Measurements from ENCODE around the gene LTBP3. TPM values are rescaled to one million over a fixed set of nuclear protein-coding genes. Genes with fewer than 3 reads are reported as not detected.

The LTBP3 gene
- total RNA-seq, 1 experiment from 2014 or later = 248 TPM

- H4K20me1 ChIP-seq (ENCODE audit: insufficient read depth) = no peaks in the 10 kb centered on the region
- TF ChIP-seq JUND (IDR thresholded peaks at IDR 0.05) (no peak), SIN3A (IDR thresholded peaks at IDR 0.05; ENCODE audit: low read depth) (no peak), REST (IDR thresholded peaks at IDR 0.05; ENCODE audit: low read depth) (no peak), EZH2phosphoT487 (IDR thresholded peaks at IDR 0.05; ENCODE audit: borderline replicate concordance) (no peak), POLR2AphosphoS5 (IDR thresholded peaks at IDR 0.05; ENCODE audit: low read depth, low read length) (no peak), POLR2A (IDR thresholded peaks at IDR 0.05; ENCODE audit: borderline replicate concordance, extremely low read depth, insufficient read depth, insufficient read length) (no peak), RAD21 (IDR thresholded peaks at IDR 0.05; ENCODE audit: low read depth) (no peak), ELF1 (IDR thresholded peaks at IDR 0.05; ENCODE audit: borderline replicate concordance, low read depth) (no peak), EGR1 (IDR thresholded peaks at IDR 0.05; ENCODE audit: low read depth) (no peak), CBX3 (IDR thresholded peaks at IDR 0.05; ENCODE audit: low read depth) (no peak)
- TF ChIP-seq, protein P1, sequence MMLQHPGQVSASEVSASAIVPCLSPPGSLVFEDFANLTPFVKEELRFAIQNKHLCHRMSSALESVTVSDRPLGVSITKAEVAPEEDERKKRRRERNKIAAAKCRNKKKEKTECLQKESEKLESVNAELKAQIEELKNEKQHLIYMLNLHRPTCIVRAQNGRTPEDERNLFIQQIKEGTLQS (IDR thresholded peaks at IDR 0.05) = no peak
- TF ChIP-seq, protein P2, sequence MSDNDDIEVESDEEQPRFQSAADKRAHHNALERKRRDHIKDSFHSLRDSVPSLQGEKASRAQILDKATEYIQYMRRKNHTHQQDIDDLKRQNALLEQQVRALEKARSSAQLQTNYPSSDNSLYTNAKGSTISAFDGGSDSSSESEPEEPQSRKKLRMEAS (IDR thresholded peaks at IDR 0.05) = no peak
- no peak overlapping the region for H2AFZ ChIP-seq (ENCODE audit: low read depth, low read length, poor library complexity, severe bottlenecking)
- ChIA-PET CTCF (interaction anchor here (0.6 to 4.6 kb wide), 8 partner anchors 13 to 76 kb away, joined by 3 to 89 read pairs (median 10); partner anchors contain the start of genes EHBP1L1, FAM89B, PCNX3 and SCYL1), POLR2A (interaction anchor here (1.2 to 2.8 kb wide), 8 partner anchors 14 to 63 kb away, joined by 3 to 16 read pairs (median 8); partner anchors contain the start of genes FAM89B, LTBP3, SCYL1 and ZNRD2), RAD21 (ENCODE audit: low non-redundant PET in 1 of 2, low total read pairs in 2 of 2, uncharacterized antibody in 2 of 2, unreplicated experiment in 2 of 2) (interaction anchor here (0.6 to 3.3 kb wide), 6 partner anchors 13 to 124 kb away, joined by 3 to 32 read pairs (median 4); partner anchors contain the start of genes FAM89B (in 2 of the 2) and ZNRD2 (in 1 of the 2))
- no peaks in the 10 kb centered on the region for H3K9me3 ChIP-seq (ENCODE audit: control insufficient read depth in 1 of 2, insufficient read depth in 1 of 2, low read depth in 1 of 2, low read length in 2 of 2)
- peaks cover 13 to 39% of the 10 kb centered on the region in 2 experiments; a peak in 3 of 4 replicates for H3K4me1 ChIP-seq (ENCODE audit: control insufficient read depth in 1 of 2, insufficient read depth in 2 of 2, low read length in 2 of 2)
- peaks cover 3 to 4% of the 10 kb centered on the region in 2 experiments; a peak in 3 of 4 replicates for H3K36me3 ChIP-seq (ENCODE audit: control insufficient read depth in 1 of 2, insufficient read depth in 2 of 2, low read length in 2 of 2)
- peak overlapping the region; percentile 94 for H3K4me2 ChIP-seq (ENCODE audit: low read length)
- intact Hi-C loops (cut with micrococcal nuclease) = no loop called here
- peak overlapping the region; percentile 68 to 85 for H3K4me3 ChIP-seq (replicated peaks in 1 of 2; ENCODE audit: low read depth in 1 of 2, low read length in 2 of 2)
- BruUV-seq (replicated peaks) = no TSS peak
- peak overlapping the region; percentile 82 for H3K9ac ChIP-seq (ENCODE audit: low read length)
- peaks cover 24% of the 10 kb centered on the region for H3K79me2 ChIP-seq (ENCODE audit: insufficient read depth, low read length)
- H3K27ac ChIP-seq (ENCODE audit: low read depth, low read length) = peak overlapping the region; percentile 100
- ATAC-seq (peak; percentile 10), DNase-seq (ENCODE audit: low read depth, low spot score) (no peak)
- H3K9me2 ChIP-seq (ENCODE audit: insufficient read depth) = no peaks in the 10 kb centered on the region
- no peaks in the 10 kb centered on the region for H3K27me3 ChIP-seq (ENCODE audit: insufficient read depth, low read length)
Observed at GRCh38 chr11:65538915-65539743, 19.0 kb downstream of the LTBP3 start.

All from HCT116 (cell line).